CD4-positive, alpha-beta T cell treated with Interleukin-10 for 1 hour (primary cell): ENCODE results near the gene ZNF598.
"Not testable (repeated sequence)": the region's sequence is repeated elsewhere in the genome, so short reads cannot be mapped to it uniquely, and the experiment has no call there.

ENCODE experiments used
- DNase-seq: peaks from one replicate; pipeline ENCODE4 v3.0.0-alpha.2; 2020

ZNF598 gene

GRCh38 chr16:2027024-2028010 lies 17.7 kb upstream of the ZNF598 start:
- DNase-seq, result peak; percentile 26

- DNase-seq, result peak; percentile 27
Observed at GRCh38 chr16:2026461-2027023, 16.9 kb upstream of the ZNF598 start, which contains the start of gene NHERF2. Gene NHERF2 (plus strand): TSS chr16:2026902. CDS start chr16:2027006, 104 bp downstream.

DNA sequence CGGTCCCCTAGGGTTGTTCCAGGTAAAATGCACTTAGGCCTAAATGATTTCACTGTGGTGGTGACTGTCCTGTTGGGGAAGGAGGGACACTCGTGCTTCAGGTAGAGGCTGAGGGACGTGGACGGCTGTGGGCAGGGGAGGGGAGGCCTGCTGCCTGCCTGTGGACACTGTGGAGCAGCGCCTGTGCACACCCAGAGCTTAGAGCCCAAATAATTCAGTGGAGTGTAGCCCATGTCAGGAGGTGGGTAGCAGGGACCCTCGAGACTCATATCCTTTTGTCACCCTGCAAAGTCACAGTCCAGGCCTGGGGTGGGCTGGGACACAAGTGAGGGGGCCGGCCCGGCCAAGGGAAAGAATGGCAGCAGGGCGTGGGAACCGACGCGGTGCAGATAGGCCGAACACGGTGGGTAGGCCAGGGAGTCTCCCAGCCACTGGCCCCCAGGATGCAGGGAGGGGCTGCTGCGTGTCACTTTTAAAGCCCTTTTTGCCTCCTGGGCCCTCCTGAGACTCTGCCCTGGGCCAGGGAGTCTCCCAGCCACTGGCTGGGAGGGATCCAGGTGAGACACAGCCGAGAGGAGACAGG lies 16.3 kb upstream of the ZNF598 start:
- no peak for DNase-seq

- no peak for DNase-seq
Observed at GRCh38 chr16:2025251-2025650, 15.6 kb upstream of the ZNF598 start.

DNA sequence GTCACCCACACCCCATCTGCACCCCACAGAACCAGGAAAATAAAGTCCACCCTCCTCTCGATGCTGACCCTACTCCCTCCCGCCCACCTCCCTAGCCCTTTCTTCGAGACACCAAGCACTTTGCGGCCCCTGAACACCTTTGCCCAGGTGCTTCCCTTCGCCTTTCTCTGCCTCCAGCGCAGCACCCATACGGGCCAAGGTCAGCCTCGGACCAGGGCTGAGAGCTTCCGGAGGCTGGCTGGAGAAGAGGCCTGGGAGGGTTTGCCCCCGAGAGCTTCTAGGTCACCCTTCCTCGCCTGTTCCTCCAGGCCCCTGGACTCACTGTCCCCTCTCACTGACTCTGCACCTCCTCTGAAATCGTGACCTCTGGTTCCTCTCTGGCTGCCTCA lies 14.4 kb upstream of the ZNF598 start:
- DNase-seq, result no peak

- peak; percentile 96 for DNase-seq
Observed at GRCh38 chr16:2023092-2024031, 13.7 kb upstream of the ZNF598 start.

GRCh38 chr16:2022723-2023091 lies 13.1 kb upstream of the ZNF598 start:
- DNase-seq, result no peak

GRCh38 chr16:2019921-2020831 lies 10.6 kb upstream of the ZNF598 start:
- DNase-seq, result no peak

- DNase-seq, result no peak
Observed at GRCh38 chr16:2019518-2019920, 9.9 kb upstream of the ZNF598 start, which contains the start of gene NPW. Gene NPW (plus strand): TSS chr16:2019785.

DNA sequence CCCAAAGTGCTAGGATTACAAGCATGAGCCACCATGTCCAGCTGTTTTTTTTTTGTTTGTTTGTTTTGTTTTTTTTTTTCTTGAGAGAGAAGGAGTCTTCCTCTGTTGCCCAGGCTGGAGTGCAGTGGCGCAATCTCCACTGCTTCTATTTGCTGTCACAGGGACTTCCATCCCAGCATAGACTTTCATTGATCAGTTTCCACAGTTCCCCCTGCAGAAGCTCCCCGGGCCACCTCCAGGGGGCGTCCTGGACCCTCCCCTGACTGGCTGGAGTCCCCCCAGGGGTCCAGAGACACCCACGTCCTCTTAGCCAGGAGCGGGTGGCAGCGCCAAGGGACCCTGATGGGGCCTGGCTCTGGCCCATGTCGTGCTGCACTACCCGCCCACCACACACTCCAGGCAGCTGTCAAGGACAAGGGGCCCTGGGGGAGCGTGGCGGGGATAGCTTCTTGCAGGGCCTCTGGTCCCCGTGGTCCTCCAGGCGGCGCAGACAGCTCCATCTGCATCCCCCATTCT lies 6.8 kb upstream of the ZNF598 start:
- DNase-seq, result no peak

DNA sequence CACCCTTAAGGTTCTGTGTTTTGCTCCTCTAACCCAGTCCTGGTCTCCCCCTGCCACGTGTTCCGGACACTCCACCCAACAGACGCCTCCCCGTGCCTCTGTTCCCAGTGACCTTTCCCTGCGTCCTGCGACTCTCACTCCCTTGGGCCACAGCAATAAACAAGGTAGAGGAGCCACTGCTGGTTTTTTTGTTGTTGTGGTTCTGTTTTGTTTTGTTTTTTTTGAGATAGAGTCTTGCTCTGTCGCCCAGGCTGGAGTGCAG lies 6.3 kb upstream of the ZNF598 start:
- DNase-seq, result no peak

DNA sequence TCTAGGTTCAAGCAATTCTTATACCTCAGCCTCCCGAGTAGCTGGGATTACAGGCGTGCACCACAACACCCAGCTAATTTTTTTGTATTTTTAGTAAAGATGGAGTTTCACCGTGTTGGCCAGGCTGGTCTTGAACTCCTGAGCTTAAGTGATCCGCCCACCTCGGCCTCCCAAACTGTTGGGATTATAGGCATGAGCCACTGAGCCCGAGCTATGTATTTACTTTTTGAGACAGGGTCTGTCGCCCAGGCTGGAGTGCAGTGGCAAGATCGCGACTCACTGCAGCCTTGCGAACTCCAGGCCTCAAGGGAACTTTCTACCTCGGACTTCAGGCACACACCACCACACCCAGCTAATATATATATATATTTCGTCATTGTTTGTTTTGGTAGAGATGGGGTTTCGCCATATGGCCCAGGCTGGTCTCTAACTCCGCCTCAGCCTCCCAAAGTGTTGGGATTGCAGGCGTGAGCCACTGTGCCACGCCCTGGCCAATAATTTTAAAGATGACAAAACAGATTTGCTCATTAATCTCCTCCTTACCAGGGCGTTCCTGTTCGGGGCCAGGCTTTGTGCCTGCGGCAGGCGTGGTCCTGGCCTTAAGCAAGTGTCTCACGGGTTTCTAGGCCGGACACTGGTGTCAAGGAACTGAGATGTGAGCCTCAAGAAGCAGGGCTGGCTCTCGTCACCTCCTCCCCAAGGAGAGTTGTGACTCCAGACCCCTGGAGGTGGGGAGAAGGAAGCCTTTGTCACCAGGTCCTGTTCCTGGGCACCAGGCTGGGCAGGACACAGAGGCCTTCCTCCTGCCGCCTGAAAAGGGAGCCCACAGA lies 5.7 kb upstream of the ZNF598 start:
- no peak for DNase-seq

DNA sequence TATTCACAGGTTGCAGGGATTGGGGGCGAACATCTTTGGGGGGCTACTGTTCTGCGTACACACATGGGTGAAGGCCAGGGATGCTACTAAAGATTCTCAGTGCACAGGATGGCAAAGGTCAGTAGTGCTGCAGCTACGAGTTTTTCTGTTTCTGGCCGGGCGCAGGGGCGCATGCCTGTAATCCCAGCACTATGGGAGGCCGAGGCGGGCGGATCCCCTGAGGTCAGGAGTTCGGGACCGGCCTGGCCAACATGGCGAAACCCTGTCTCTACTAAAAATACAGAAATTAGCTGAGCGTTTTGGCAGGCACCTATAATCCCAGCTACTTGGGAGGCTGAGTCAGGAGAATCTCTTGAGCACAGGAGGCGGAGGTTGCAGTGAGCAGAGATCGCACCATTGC lies 3.9 kb upstream of the ZNF598 start:
- no peak for DNase-seq

GRCh38 chr16:2011726-2012125 lies 2.1 kb upstream of the ZNF598 start:
- not testable (repeated sequence) for DNase-seq

- DNase-seq, result no peak
Observed at GRCh38 chr16:2009164-2009711, 383 bp downstream of the ZNF598 start.

DNA sequence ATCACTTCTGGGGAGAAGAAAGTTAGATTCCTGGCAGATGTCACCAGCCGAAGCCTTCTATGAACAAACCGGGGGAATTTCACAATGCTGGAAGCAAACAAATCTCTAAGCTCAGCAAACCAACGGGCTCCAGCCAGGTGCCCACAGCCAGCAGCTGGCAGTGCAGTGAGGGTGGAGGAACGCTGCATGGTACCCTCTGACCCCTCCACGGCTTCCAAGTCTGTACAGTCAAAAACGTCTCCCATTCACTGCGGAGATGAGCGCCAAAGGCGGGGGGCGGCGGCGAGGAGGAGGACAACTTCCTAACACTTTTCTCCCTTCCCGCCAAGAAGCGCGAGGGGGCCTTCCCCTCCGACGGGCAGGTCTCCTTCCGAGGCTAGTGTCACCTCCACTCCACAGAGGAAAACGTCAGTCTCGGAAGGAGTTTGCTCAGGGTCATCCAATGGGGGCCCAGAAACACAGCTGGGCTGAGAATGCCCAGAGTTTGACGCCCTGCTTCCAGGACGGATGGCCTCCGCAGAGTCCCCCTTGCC lies 924 bp downstream of the ZNF598 start:
- no peak for DNase-seq

- peak; percentile 33 for DNase-seq
Observed at GRCh38 chr16:2008009-2008526, 1.6 kb downstream of the ZNF598 start.

GRCh38 chr16:2007081-2007836 lies 2.4 kb downstream of the ZNF598 start:
- DNase-seq, result no peak

- DNase-seq, result no peak
Observed at GRCh38 chr16:2006317-2006716, 3.3 kb downstream of the ZNF598 start.
